Measurements from ENCODE around the gene ZBTB3. TPM values are rescaled to one million over a fixed set of nuclear protein-coding genes. Genes with fewer than 3 reads are reported as not detected.
A peak's percentile ranks its signal among the peaks of the same experiment; 100 is the strongest.

ZBTB3 gene
- total and polyA plus RNA-seq, 2 of the 8 experiments (the other 6 are each of a cell fraction or from before 2014, with no cell fraction given), result 30.2 to 76.9 TPM

DNA sequence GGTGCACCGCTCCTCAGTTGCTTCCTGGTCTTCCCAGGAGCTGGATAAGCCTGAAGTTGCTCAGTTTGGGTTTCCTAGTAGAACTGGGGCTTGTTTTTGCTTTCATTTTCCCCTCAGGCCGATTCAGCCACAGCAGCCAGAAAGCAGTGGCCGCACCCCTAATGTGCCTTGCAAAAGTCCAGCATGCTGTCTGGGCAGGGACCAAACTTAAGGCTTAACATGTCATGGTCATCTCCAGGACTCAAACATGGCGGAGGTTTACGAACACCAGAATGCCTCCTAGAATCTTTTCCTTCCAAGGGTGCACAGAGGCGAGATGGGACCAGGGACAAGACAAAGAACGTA is 44.0 kb downstream of the ZBTB3 start (continued):
- TF ChIP-seq CHD7 (IDR thresholded peaks at IDR 0.05; ENCODE audit: insufficient replicate concordance, low read length), result no peak
- no peak for TF ChIP-seq KDM4A (IDR thresholded peaks at IDR 0.05; ENCODE audit: low read depth, low read length, severe bottlenecking)
- no peak for TF ChIP-seq JUN (IDR thresholded peaks at IDR 0.05; ENCODE audit: low read depth, low read length)
- peak; percentile 16; the same call in 1 of the 2 replicates for TF ChIP-seq POLR2AphosphoS5 (IDR thresholded peaks at IDR 0.05; ENCODE audit: low read depth, low read length)
- TF ChIP-seq GABPA (IDR thresholded peaks at IDR 0.05; ENCODE audit: borderline replicate concordance, insufficient read depth, low read length), result no peak
- TF ChIP-seq RBBP5 (IDR thresholded peaks at IDR 0.05; ENCODE audit: borderline replicate concordance, low read depth, low read length), result no peak
- TF ChIP-seq TBP (IDR thresholded peaks at IDR 0.05; ENCODE audit: low read depth, low read length), result peak; percentile 6; the same call in 1 of the 2 replicates
